Measurements from ENCODE around the gene TMEM120B. TPM values are rescaled to one million over a fixed set of nuclear protein-coding genes. Genes with fewer than 3 reads are reported as not detected.
A peak's percentile ranks its signal among the peaks of the same experiment; 100 is the strongest.

TMEM120B gene
- total and polyA plus RNA-seq, 2 of the 13 experiments (the other 11 are each of a cell fraction or from before 2014, with no cell fraction given), result 7.1 to 12.9 TPM

DNA sequence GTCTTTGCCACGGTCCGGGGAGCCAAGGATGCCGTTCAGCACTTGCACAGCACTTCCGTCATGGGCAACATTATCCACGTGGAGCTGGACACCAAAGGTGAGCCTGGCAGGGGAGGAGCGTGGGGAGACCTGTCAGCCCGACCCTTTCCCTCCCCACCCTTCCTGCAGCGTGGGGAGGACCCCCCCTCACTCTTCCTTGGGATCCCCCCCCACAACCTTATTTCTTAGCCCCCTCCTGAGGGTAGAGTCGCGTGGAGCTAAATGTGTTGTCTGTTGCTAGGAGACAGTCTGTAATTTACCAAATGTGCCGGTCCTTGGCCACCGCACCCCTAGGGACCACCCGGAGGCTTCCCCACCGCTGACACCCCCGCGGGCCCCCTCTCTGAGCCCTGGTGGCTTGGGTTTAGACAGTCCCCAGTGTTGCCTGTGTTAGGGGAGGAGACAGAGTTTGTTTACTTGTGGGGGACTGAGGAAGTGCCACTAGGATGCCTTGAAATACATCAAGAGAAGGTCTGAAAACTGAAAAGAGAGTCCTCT lies 93.5 kb downstream of the TMEM120B start (continued):
- TF ChIP-seq, protein P1, sequence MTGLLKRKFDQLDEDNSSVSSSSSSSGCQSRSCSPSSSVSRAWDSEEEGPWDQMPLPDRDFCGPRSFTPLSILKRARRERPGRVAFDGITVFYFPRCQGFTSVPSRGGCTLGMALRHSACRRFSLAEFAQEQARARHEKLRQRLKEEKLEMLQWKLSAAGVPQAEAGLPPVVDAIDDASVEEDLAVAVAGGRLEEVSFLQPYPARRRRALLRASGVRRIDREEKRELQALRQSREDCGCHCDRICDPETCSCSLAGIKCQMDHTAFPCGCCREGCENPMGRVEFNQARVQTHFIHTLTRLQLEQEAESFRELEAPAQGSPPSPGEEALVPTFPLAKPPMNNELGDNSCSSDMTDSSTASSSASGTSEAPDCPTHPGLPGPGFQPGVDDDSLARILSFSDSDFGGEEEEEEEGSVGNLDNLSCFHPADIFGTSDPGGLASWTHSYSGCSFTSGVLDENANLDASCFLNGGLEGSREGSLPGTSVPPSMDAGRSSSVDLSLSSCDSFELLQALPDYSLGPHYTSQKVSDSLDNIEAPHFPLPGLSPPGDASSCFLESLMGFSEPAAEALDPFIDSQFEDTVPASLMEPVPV (CRISPR knock-in tag; IDR thresholded peaks at IDR 0.05), result no peak
- TF ChIP-seq ZNF530 (CRISPR knock-in tag; IDR thresholded peaks at IDR 0.05; ENCODE audit: low read depth) (no peak), RFXAP (CRISPR knock-in tag; IDR thresholded peaks at IDR 0.05; ENCODE audit: borderline replicate concordance) (no peak), SOX13 (IDR thresholded peaks at IDR 0.05) (no peak), SOX13 (CRISPR knock-in tag; conservative IDR thresholded peaks at IDR 0.05 in 1 of 2, IDR thresholded peaks at IDR 0.05 in 1 of 2) (no peak), U2AF1 (optimal IDR thresholded peaks at IDR 0.05; ENCODE audit: low read depth, low read length) (no peak), HDAC6 (IDR thresholded peaks at IDR 0.05; ENCODE audit: low read depth, low read length) (no peak), JDP2 (CRISPR knock-in tag; IDR thresholded peaks at IDR 0.05; ENCODE audit: borderline replicate concordance) (no peak), JARID2 (CRISPR knock-in tag; IDR thresholded peaks at IDR 0.05; ENCODE audit: insufficient replicate concordance) (no peak), FOXO1 (CRISPR knock-in tag; IDR thresholded peaks at IDR 0.05) (no peak), SOX6 (IDR thresholded peaks at IDR 0.05) (no peak), SOX6 (CRISPR knock-in tag; IDR thresholded peaks at IDR 0.05) (0 out of 2 replicates have a peak, but pooled peaks have one; percentile 1), ZNF253 (CRISPR knock-in tag; IDR thresholded peaks at IDR 0.05; ENCODE audit: borderline replicate concordance) (no peak)
- TF ChIP-seq, protein P2, sequence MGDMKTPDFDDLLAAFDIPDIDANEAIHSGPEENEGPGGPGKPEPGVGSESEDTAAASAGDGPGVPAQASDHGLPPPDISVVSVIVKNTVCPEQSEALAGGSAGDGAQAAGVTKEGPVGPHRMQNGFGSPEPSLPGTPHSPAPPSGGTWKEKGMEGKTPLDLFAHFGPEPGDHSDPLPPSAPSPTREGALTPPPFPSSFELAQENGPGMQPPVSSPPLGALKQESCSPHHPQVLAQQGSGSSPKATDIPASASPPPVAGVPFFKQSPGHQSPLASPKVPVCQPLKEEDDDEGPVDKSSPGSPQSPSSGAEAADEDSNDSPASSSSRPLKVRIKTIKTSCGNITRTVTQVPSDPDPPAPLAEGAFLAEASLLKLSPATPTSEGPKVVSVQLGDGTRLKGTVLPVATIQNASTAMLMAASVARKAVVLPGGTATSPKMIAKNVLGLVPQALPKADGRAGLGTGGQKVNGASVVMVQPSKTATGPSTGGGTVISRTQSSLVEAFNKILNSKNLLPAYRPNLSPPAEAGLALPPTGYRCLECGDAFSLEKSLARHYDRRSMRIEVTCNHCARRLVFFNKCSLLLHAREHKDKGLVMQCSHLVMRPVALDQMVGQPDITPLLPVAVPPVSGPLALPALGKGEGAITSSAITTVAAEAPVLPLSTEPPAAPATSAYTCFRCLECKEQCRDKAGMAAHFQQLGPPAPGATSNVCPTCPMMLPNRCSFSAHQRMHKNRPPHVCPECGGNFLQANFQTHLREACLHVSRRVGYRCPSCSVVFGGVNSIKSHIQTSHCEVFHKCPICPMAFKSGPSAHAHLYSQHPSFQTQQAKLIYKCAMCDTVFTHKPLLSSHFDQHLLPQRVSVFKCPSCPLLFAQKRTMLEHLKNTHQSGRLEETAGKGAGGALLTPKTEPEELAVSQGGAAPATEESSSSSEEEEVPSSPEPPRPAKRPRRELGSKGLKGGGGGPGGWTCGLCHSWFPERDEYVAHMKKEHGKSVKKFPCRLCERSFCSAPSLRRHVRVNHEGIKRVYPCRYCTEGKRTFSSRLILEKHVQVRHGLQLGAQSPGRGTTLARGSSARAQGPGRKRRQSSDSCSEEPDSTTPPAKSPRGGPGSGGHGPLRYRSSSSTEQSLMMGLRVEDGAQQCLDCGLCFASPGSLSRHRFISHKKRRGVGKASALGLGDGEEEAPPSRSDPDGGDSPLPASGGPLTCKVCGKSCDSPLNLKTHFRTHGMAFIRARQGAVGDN (CRISPR knock-in tag; IDR thresholded peaks at IDR 0.05), result peak; percentile 59
- TF ChIP-seq, protein P3, sequence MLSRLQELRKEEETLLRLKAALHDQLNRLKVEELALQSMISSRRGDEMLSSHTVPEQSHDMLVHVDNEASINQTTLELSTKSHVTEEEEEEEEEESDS (CRISPR knock-in tag; IDR thresholded peaks at IDR 0.05; ENCODE audit: borderline replicate concordance), result no peak
- TF ChIP-seq, protein P4, sequence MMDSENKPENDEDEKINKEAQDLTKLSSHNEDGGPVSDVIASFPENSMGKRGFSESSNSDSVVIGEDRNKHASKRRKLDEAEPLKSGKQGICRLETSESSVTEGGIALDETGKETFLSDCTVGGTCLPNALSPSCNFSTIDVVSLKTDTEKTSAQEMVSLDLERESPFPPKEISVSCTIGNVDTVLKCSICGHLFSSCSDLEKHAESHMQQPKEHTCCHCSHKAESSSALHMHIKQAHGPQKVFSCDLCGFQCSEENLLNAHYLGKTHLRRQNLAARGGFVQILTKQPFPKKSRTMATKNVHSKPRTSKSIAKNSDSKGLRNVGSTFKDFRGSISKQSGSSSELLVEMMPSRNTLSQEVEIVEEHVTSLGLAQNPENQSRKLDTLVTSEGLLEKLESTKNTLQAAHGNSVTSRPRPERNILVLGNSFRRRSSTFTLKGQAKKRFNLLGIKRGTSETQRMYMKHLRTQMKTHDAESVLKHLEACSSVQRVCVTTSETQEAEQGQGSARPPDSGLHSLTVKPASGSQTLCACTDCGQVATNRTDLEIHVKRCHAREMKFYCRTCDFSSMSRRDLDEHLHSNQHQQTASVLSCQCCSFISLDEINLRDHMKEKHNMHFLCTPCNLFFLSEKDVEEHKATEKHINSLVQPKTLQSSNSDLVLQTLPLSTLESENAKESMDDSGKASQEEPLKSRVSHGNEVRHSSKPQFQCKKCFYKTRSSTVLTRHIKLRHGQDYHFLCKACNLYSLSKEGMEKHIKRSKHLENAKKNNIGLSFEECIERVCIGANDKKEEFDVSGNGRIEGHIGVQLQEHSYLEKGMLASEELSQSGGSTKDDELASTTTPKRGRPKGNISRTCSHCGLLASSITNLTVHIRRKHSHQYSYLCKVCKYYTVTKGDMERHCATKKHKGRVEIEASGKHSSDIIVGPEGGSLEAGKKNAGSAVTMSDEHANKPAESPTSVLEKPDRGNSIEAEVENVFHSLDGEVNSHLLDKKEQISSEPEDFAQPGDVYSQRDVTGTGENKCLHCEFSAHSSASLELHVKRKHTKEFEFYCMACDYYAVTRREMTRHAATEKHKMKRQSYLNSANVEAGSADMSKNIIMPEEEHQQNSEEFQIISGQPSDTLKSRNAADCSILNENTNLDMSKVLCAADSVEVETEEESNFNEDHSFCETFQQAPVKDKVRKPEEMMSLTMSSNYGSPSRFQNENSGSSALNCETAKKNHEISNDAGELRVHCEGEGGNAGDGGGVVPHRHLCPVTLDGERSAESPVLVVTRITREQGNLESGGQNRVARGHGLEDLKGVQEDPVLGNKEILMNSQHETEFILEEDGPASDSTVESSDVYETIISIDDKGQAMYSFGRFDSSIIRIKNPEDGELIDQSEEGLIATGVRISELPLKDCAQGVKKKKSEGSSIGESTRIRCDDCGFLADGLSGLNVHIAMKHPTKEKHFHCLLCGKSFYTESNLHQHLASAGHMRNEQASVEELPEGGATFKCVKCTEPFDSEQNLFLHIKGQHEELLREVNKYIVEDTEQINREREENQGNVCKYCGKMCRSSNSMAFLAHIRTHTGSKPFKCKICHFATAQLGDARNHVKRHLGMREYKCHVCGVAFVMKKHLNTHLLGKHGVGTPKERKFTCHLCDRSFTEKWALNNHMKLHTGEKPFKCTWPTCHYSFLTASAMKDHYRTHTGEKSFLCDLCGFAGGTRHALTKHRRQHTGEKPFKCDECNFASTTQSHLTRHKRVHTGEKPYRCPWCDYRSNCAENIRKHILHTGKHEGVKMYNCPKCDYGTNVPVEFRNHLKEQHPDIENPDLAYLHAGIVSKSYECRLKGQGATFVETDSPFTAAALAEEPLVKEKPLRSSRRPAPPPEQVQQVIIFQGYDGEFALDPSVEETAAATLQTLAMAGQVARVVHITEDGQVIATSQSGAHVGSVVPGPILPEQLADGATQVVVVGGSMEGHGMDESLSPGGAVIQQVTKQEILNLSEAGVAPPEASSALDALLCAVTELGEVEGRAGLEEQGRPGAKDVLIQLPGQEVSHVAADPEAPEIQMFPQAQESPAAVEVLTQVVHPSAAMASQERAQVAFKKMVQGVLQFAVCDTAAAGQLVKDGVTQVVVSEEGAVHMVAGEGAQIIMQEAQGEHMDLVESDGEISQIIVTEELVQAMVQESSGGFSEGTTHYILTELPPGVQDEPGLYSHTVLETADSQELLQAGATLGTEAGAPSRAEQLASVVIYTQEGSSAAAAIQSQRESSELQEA (CRISPR knock-in tag; IDR thresholded peaks at IDR 0.05; ENCODE audit: not compliant biosample characterization), result no peak
